Keratinocyte (primary cell): ENCODE results near the gene LRPPRC. TPM values are rescaled to one million over a fixed set of nuclear protein-coding genes. Genes with fewer than 3 reads are reported as not detected.

Source experiments
- DNase-seq: peaks from one replicate; pipeline ENCODE4 v3.0.0-alpha.2; 2011; ENCODE audit warnings: low read depth, missing footprints, low spot score
- FAIRE-seq: peaks from 2 replicates; lab custom pipeline; 2011; peaks lifted over from hg19 to GRCh38; lab: Jason Lieb, UNC
- H2AFZ ChIP-seq: 2 replicates; pipeline ENCODE4 v1.6.0; 2012; ENCODE audit warnings: low read length, control low read depth, inconsistent platforms; ENCODE audit not compliant: control insufficient read depth
- H3K27ac ChIP-seq: 2 replicates; pipeline ENCODE4 v1.5.1; 2011; ENCODE audit warnings: low read length; ENCODE audit not compliant: control insufficient read depth, insufficient read depth
- H3K27me3 ChIP-seq: 3 replicates; pipeline ENCODE4 v1.6.0; 2011; ENCODE audit warnings: low read length; ENCODE audit not compliant: control insufficient read depth, insufficient read depth; ENCODE audit errors: extremely low read depth
- H3K36me3 ChIP-seq, 2 experiments: 2 replicates in 1 of 2; 3 replicates in 1 of 2; pipeline ENCODE4 v1.5.1; 2011; ENCODE audit warnings: low read length in 2 of 2, mild to moderate bottlenecking in 1 of 2; ENCODE audit not compliant: control insufficient read depth in 2 of 2, insufficient read depth in 2 of 2; ENCODE audit errors: extremely low read depth in 1 of 2
- H3K4me1 ChIP-seq: 3 replicates; pipeline ENCODE4 v1.5.1; 2011; ENCODE audit warnings: low read length; ENCODE audit not compliant: control insufficient read depth, insufficient read depth; ENCODE audit errors: extremely low read depth
- H3K4me2 ChIP-seq: 3 replicates; pipeline ENCODE4 v1.6.0; 2011; ENCODE audit warnings: low read depth, low read length; ENCODE audit not compliant: control insufficient read depth, insufficient read depth; ENCODE audit errors: extremely low read depth
- H3K4me3 ChIP-seq, 3 experiments: fragments of 200-600 bp in 1 of 3; sonication (generic) in 1 of 3; 2 replicates in 2 of 3; 3 replicates in 1 of 3; pipeline ENCODE4 v1.5.1; 2011 to 2016; ENCODE audit warnings: low read length in 3 of 3, mild to moderate bottlenecking in 3 of 3, control low read depth in 2 of 3, inconsistent platforms in 1 of 3, low read depth in 1 of 3, mixed read lengths in 1 of 3, mixed run types in 1 of 3, moderate library complexity in 1 of 3; ENCODE audit not compliant: control insufficient read depth in 2 of 3, insufficient read depth in 2 of 3; ENCODE audit errors: extremely low read depth in 1 of 3
- H3K79me2 ChIP-seq: 2 replicates; pipeline ENCODE4 v1.6.0; 2012; ENCODE audit warnings: low read length; ENCODE audit not compliant: control insufficient read depth, insufficient read depth
- H3K9ac ChIP-seq: 3 replicates; pipeline ENCODE4 v1.6.0; 2011; ENCODE audit warnings: low read length; ENCODE audit not compliant: control insufficient read depth, insufficient read depth; ENCODE audit errors: extremely low read depth
- H3K9me1 ChIP-seq: 3 replicates; pipeline ENCODE4 v1.6.0; 2011; ENCODE audit warnings: low read length; ENCODE audit not compliant: control insufficient read depth, insufficient read depth; ENCODE audit errors: extremely low read depth
- H3K9me3 ChIP-seq: 2 replicates; pipeline ENCODE4 v1.5.1; 2012; ENCODE audit warnings: low read depth, low read length; ENCODE audit not compliant: control insufficient read depth
- H4K20me1 ChIP-seq: 3 replicates; pipeline ENCODE4 v1.6.0; 2011; ENCODE audit warnings: low read length; ENCODE audit not compliant: control insufficient read depth, insufficient read depth; ENCODE audit errors: extremely low read depth
- CTCF ChIP-seq, 3 experiments: IDR thresholded peaks in 1 of 3; conservative IDR thresholded peaks in 1 of 3; optimal IDR thresholded peaks in 1 of 3; 2 replicates in 2 of 3; 3 replicates in 1 of 3; pipeline versions ENCODE3 to v1.5.1; 2011; ENCODE audit warnings: low read length in 3 of 3, mild to moderate bottlenecking in 3 of 3, moderate library complexity in 2 of 3, control low read depth in 1 of 3, inconsistent platforms in 1 of 3; ENCODE audit not compliant: insufficient read depth in 2 of 3; ENCODE audit errors: extremely low read depth in 1 of 3
- EZH2 ChIP-seq: IDR thresholded peaks from one replicate; pipeline ENCODE4 v1.6.1; 2012; ENCODE audit warnings: inconsistent platforms, mild to moderate bottlenecking, low read length, moderate library complexity
- dilution Hi-C: fragments of 300-500 bp; cut with MboI; formaldehyde crosslinking; loops from one replicate; pipeline ENCODE4 v1.7.0; 2020; ENCODE audit warnings: low sequenced_read_pairs; ENCODE audit not compliant: extremely low pct_ligation_motif_present
- polyA plus RNA-seq, 5 experiments: library from polyadenylated mRNA; depleted of rRNA in 3 of 5; stranded (reverse) in 3 of 5; stranded (forward) in 1 of 5; unstranded in 1 of 5; fragments of >200 nt; gene quantifications; 1 replicate in 1 of 5; 2 replicates in 3 of 5; 3 replicates in 1 of 5; pipeline versions ENCODE4 v1.2.1 to v1.2.3, GENCODE V29; 2011 to 2012; ENCODE audit warnings: missing spikeins in 2 of 5, low read depth in 1 of 5, low replicate concordance in 1 of 5

The LRPPRC gene
- polyA plus RNA-seq, 1 donor (not counting 4 experiments of a cell fraction or from before 2014, with no cell fraction given): 115 TPM

DNA sequence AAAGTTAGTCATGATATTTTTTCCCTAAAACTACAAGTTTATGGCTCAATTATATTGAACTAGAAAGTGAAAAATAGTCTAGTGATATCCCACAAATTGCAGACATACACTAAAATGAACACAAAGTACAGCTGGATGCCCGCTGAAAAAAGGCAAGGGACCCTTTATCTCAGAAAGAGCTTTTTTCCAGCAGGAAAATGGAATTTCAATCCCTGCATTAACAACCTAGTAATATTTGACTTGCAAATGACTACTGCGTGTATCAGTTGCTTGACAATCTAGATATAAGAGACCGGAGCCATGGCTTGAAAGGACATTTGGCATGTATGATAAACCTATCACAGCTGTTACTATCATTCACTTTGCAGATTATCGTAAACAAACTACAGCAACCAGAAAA, 49.1 kb downstream of the LRPPRC start:
- dilution Hi-C loops: no loop called here
- DNase-seq: no peak

DNA sequence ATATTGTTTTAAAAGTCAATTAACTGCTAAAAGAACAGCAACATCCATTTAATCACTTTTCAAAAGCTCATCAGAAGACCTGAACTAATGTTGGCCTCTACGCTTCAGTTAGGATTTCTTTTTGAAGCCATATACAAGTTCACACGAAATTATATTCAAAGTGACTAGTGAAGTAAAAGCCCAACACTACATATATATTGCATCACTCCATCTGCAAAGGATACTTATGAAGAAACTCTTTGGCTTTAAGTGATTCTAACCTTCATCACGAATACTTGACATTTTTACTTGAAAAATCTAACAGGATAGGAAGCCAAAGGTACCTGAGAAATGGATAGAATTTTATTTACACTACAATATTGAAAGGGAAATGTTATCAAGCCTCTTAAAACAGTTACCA, 50.4 kb downstream of the LRPPRC start:
- H3K4me3 ChIP-seq: no peak overlapping the region
- H3K9ac ChIP-seq: no peak overlapping the region
- H4K20me1 ChIP-seq: no peaks in the 10 kb centered on the region
- no peak overlapping the region for H3K4me2 ChIP-seq
- H3K79me2 ChIP-seq: no peaks in the 10 kb centered on the region
- H3K27me3 ChIP-seq: no peaks in the 10 kb centered on the region
- H3K36me3 ChIP-seq: peaks cover 17 to 19% of the 10 kb centered on the region in 2 experiments
- H3K4me1 ChIP-seq: no peaks in the 10 kb centered on the region
- no peaks in the 10 kb centered on the region for H3K9me1 ChIP-seq
- dilution Hi-C loops: no loop called here
- TF ChIP-seq CTCF (optimal IDR thresholded peaks at IDR 0.05 in 1 of 3, IDR thresholded peaks at IDR 0.05 in 1 of 3, conservative IDR thresholded peaks at IDR 0.05 in 1 of 3; ENCODE audit: extremely low read depth in 1 of 3, insufficient read depth in 2 of 3, low read length in 3 of 3) (no peak), EZH2 (no peak)
- H2AFZ ChIP-seq: no peak overlapping the region
- H3K27ac ChIP-seq: no peak overlapping the region
- FAIRE-seq (no peak), DNase-seq (no peak)
- H3K9me3 ChIP-seq: no peaks in the 10 kb centered on the region

More for the DNA sequence above, 49.1 kb downstream of the LRPPRC start:
- peaks cover 17 to 19% of the 10 kb centered on the region in 2 experiments for H3K36me3 ChIP-seq
- H3K27me3 ChIP-seq: no peaks in the 10 kb centered on the region
- no peak overlapping the region for H3K4me3 ChIP-seq
- H3K9ac ChIP-seq: no peak overlapping the region
- H3K9me3 ChIP-seq: no peaks in the 10 kb centered on the region
- H3K4me2 ChIP-seq: no peak overlapping the region
- no peaks in the 10 kb centered on the region for H3K79me2 ChIP-seq
- TF ChIP-seq EZH2 (no peak), CTCF (optimal IDR thresholded peaks at IDR 0.05 in 1 of 3, IDR thresholded peaks at IDR 0.05 in 1 of 3, conservative IDR thresholded peaks at IDR 0.05 in 1 of 3; ENCODE audit: extremely low read depth in 1 of 3, insufficient read depth in 2 of 3, low read length in 3 of 3) (no peak)
- no peak overlapping the region for H2AFZ ChIP-seq
- H3K4me1 ChIP-seq: no peaks in the 10 kb centered on the region
- FAIRE-seq: no peak
- H4K20me1 ChIP-seq: no peaks in the 10 kb centered on the region
- no peaks in the 10 kb centered on the region for H3K9me1 ChIP-seq
- no peak overlapping the region for H3K27ac ChIP-seq
